ENCODE measurements around the gene NRARP.
A peak's percentile ranks its signal among the peaks of the same experiment; 100 is the strongest.

NRARP gene

GRCh38 chr9:137275203-137275587 is 26.9 kb downstream of the NRARP start:
- POLR2A ChIA-PET, result interaction anchor here (0.5 to 1.9 kb wide), 5 partner anchors 14 to 277 kb away, joined by 3 to 7 read pairs (median 3); partner anchors contain the start of genes MRPL41 and TUBB4B
- Histone ChIP-seq H3K36me3 (ENCODE audit: control insufficient read depth in 2 of 2, insufficient read depth in 1 of 2, low read length in 2 of 2) (peaks cover 0 to 34% of the 10 kb centered on the region in 2 experiments; a peak in 2 of 3 replicates), H3K9me3 (ENCODE audit: control insufficient read depth, insufficient read depth, low read depth, low read length) (no peaks in the 10 kb centered on the region), H3K27ac (ENCODE audit: extremely low read depth, low read depth, low read length) (no peak overlapping the region), H3K4me3 (ENCODE audit: low read depth, low read length) (no peak overlapping the region), H3K4me1 (ENCODE audit: control insufficient read depth, insufficient read depth, low read length) (0 out of 2 replicates have a peak, but pooled peaks cover 4% of the 10 kb centered on the region)
- TF ChIP-seq ZNF792 (tag by site-specific recombination; IDR thresholded peaks at IDR 0.05) (no peak), ZNF76 (tag by site-specific recombination; IDR thresholded peaks at IDR 0.05; ENCODE audit: borderline replicate concordance, low read depth) (no peak), ZNF148 (tag by site-specific recombination; IDR thresholded peaks at IDR 0.05; ENCODE audit: borderline replicate concordance) (no peak), ZNF221 (tag by site-specific recombination; IDR thresholded peaks at IDR 0.05; ENCODE audit: borderline replicate concordance) (no peak), ZNF398 (tag by site-specific recombination; IDR thresholded peaks at IDR 0.05) (no peak), ZNF223 (tag by site-specific recombination; IDR thresholded peaks at IDR 0.05) (no peak), ZNF623 (tag by site-specific recombination; IDR thresholded peaks at IDR 0.05) (no peak), ZNF837 (tag by site-specific recombination; IDR thresholded peaks at IDR 0.05) (no peak), ZNF202 (tag by site-specific recombination; IDR thresholded peaks at IDR 0.05; ENCODE audit: borderline replicate concordance) (no peak), PRDM4 (tag by site-specific recombination; IDR thresholded peaks at IDR 0.05) (no peak), ZNF530 (tag by site-specific recombination; IDR thresholded peaks at IDR 0.05; ENCODE audit: low read depth) (no peak), INSM2 (tag by site-specific recombination; IDR thresholded peaks at IDR 0.05) (no peak), ZNF785 (tag by site-specific recombination; IDR thresholded peaks at IDR 0.05) (no peak)
- CTCF ChIA-PET, result no interaction called here

- no peak overlapping the region for H3K27ac ChIP-seq (ENCODE audit: extremely low read depth, low read depth, low read length)
- CTCF ChIA-PET, result interaction anchor here (0.6 to 1.7 kb wide), 6 partner anchors 11 to 226 kb away, joined by 3 to 5 read pairs (median 4); no protein-coding TSS in a partner anchor
- 0 out of 2 replicates have a peak, but pooled peaks cover 4% of the 10 kb centered on the region for H3K4me1 ChIP-seq (ENCODE audit: control insufficient read depth, insufficient read depth, low read length)
- H3K36me3 ChIP-seq (ENCODE audit: control insufficient read depth in 2 of 2, insufficient read depth in 1 of 2, low read length in 2 of 2), result peaks cover 0 to 37% of the 10 kb centered on the region in 2 experiments; a peak in 2 of 3 replicates
- no peaks in the 10 kb centered on the region for H3K9me3 ChIP-seq (ENCODE audit: control insufficient read depth, insufficient read depth, low read depth, low read length)
- POLR2A ChIA-PET, result interaction anchor here (0.5 to 1.9 kb wide), 4 partner anchors 33 to 278 kb away, joined by 3 to 7 read pairs (median 3); partner anchors contain the start of genes MRPL41, SAPCD2 and TUBB4B
- H3K4me3 ChIP-seq (ENCODE audit: low read depth, low read length), result no peak overlapping the region
- TF ChIP-seq GLIS2 (tag by site-specific recombination; IDR thresholded peaks at IDR 0.05), result peak; percentile 15; the same call in 1 of the 2 replicates
- TF ChIP-seq GLIS1 (tag by site-specific recombination; IDR thresholded peaks at IDR 0.05), result 0 out of 2 replicates have a peak, but pooled peaks have one; percentile 13
- TF ChIP-seq ZNF518A (tag by site-specific recombination; conservative IDR thresholded peaks at IDR 0.05; ENCODE audit: low read depth), result no peak
- peak; percentile 76 for TF ChIP-seq SCRT2 (tag by site-specific recombination; IDR thresholded peaks at IDR 0.05)
- no peak for TF ChIP-seq ZFP69B (tag by site-specific recombination; IDR thresholded peaks at IDR 0.05)
- TF ChIP-seq ZNF266 (tag by site-specific recombination; IDR thresholded peaks at IDR 0.05; ENCODE audit: low read depth), result no peak
- no peak for TF ChIP-seq GFI1B (tag by site-specific recombination; IDR thresholded peaks at IDR 0.05)
These were observed 28.3 kb downstream of the NRARP start for GRCh38 chr9:137273611-137274320.
